ENCODE measurements around the gene TRPT1.

Gene TRPT1

DNA sequence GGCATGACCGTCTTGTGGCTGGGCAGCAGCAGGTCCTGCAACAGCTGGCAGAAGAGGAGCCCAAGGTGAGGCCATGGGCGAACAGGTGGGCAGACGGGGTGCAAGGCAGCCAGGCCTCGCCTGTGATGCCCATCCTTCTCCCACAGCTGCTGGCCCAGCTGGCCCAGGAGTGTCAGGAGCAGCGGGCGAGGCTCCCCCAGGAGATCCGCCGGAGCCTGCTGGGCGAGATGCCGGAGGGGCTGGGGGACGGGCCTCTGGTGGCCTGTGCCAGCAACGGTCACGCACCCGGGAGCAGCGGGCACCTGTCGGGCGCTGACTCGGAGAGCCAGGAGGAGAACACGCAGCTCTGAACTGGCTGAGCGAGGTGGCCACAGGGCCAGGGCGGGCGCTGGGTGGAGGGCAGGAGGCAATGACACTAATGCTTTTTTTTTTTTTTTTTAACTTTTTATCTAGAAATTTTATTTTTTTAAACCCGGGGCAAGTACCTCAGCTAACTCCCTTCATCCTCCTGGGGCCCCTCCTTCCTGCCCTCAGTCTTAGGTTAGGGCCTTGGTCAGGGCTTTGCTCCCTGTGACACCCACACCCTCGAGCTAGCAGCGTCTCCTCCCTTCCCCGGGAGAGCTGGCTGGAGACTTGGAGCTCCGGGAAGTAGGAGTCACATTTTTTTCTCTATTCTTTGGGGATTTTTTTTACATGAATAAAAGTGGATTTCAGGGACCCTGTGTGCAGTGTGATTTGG is 41.4 kb upstream of the TRPT1 start:
- TF ChIP-seq, protein P1, sequence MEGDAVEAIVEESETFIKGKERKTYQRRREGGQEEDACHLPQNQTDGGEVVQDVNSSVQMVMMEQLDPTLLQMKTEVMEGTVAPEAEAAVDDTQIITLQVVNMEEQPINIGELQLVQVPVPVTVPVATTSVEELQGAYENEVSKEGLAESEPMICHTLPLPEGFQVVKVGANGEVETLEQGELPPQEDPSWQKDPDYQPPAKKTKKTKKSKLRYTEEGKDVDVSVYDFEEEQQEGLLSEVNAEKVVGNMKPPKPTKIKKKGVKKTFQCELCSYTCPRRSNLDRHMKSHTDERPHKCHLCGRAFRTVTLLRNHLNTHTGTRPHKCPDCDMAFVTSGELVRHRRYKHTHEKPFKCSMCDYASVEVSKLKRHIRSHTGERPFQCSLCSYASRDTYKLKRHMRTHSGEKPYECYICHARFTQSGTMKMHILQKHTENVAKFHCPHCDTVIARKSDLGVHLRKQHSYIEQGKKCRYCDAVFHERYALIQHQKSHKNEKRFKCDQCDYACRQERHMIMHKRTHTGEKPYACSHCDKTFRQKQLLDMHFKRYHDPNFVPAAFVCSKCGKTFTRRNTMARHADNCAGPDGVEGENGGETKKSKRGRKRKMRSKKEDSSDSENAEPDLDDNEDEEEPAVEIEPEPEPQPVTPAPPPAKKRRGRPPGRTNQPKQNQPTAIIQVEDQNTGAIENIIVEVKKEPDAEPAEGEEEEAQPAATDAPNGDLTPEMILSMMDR (IDR thresholded peaks at IDR 0.05; ENCODE audit: low read depth, low read length), result no peak
- H3K4me3 ChIP-seq (ENCODE audit: low read depth, low read length), result no peak overlapping the region

DNA sequence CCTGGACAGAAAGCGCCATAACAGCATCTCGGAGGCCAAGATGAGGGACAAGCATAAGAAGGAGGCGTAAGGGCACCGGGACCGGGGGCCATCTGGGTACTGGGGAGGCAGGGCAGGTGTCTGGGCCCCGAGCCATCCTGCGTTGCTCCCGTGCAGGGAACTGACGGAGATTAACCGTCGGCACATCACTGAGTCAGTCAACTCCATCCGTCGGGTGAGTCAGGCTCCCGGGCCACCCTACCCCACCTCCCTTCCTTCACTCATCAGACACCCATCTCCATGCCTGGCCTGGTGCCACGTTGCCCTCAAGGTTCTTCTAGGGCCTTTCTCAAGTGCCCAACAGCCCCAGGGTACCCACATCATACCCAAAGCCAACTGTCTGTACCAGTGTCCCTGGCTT is 40.4 kb upstream of the TRPT1 start:
- no peak overlapping the region for H3K4me3 ChIP-seq (ENCODE audit: low read depth, low read length)
- in situ Hi-C loops (cut with HindIII; ENCODE audit: low sequenced_read_pairs), result no loop called here

More for the DNA sequence above, 41.4 kb upstream of the TRPT1 start:
- in situ Hi-C loops (cut with HindIII; ENCODE audit: low sequenced_read_pairs), result no loop called here
- no peak for DNase-seq (ENCODE audit: low read depth, low spot score)

DNA sequence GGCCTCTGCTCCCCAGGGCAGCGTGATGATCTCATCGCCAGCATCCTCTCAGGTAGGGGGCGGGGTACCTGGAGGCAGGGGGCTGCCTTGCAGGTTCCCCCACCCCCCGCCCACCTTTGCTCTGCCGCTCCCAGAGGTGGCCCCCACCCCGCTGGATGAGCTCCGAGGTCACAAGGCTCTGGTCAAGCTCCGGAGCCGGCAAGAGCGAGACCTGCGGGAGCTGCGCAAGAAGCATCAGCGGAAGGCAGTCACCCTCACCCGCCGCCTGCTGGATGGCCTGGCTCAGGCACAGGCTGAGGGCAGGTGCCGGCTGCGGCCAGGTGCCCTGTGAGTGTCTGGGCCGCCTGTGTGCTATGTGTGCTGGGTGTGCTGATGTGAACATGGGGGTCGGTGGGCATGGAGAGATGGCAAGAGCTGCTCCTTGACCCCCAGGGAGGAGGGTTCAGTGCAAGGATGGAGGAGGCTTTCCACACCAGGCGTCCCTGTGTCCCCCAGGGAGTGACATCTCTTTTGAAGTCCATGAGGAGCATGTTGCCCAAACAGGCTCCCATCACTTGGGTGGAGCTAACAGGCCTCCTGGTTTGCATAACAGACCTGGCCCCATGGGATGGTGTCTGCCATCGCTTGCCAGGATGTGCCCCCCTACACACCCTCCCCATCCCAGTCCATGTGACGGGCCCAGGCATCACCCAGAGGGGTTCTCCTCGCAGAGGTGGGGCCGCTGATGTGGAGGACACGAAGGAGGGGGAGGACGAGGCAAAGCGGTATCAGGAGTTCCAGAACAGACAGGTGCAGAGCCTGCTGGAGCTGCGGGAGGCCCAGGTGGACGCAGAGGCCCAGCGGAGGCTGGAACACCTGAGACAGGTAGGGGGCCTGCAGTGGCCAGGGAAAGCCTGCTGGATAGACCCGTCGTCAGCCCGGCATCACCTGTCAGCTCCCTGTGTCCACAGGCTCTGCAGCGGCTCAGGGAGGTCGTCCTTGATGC is 39.5 kb upstream of the TRPT1 start:
- TF ChIP-seq, protein P1 (IDR thresholded peaks at IDR 0.05; ENCODE audit: low read depth, low read length), result no peak
- H3K4me3 ChIP-seq (ENCODE audit: low read depth, low read length), result no peak overlapping the region
- in situ Hi-C loops (cut with HindIII; ENCODE audit: low sequenced_read_pairs), result no loop called here
- DNase-seq (ENCODE audit: low read depth, low spot score), result no peak

More for the DNA sequence above, 40.4 kb upstream of the TRPT1 start:
- TF ChIP-seq, protein P1 (IDR thresholded peaks at IDR 0.05; ENCODE audit: low read depth, low read length), result no peak
- DNase-seq (ENCODE audit: low read depth, low spot score), result no peak

DNA sequence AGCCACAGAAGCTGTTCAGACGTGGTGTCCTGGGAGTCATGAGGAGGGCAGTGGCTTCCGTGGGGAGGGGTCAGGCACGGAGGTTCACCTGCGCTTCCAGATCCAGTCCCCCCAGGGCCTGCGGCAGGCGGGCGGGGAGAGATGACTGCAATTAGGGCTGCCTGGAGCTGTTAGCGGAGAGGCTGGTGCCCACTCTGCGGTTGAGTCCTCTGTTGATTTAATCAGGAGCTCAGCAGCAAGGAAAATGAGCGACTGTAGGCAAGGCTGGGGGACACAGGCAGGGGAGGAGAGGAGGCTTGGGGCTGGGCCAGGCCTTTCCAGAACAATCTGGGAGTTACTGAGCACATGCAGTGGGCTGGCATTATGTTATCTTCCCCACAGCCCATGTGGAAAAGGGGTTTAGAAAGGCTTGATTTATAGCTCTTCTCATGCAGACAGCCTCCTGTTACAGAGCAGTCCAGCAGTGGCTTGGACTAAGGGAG is 38.4 kb upstream of the TRPT1 start:
- no peak for DNase-seq (ENCODE audit: low read depth, low spot score)
- H3K4me3 ChIP-seq (ENCODE audit: low read depth, low read length), result no peak overlapping the region
- in situ Hi-C loops (cut with HindIII; ENCODE audit: low sequenced_read_pairs), result no loop called here
- TF ChIP-seq, protein P1 (IDR thresholded peaks at IDR 0.05; ENCODE audit: low read depth, low read length), result no peak

DNA sequence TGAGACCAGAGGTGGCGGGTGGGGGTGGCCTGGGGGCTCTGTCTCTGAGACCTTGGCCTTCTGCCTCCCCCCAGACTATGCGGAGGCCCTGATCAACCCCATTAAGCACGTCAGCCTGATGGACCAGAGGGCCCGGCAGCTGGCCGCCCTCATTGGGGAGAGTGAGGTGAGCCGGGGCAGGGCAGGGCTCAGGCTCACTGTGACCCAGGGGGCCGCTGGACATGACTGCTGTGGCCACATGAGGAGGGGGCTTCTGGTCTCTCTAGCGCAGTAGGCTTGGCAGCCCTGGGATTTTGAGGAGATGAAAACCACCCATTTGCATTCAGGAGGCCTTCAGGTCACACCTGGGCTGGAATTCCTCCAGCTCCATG is 37.9 kb upstream of the TRPT1 start:
- no peak overlapping the region for H3K4me3 ChIP-seq (ENCODE audit: low read depth, low read length)
- in situ Hi-C loops (cut with HindIII; ENCODE audit: low sequenced_read_pairs), result no loop called here
- no peak for DNase-seq (ENCODE audit: low read depth, low spot score)
- TF ChIP-seq, protein P1 (IDR thresholded peaks at IDR 0.05; ENCODE audit: low read depth, low read length), result no peak

Measured in astrocyte of the spinal cord (primary cell).